GM12801 (cell line): ENCODE results near the gene RBM22.

Experiments used
- CTCF ChIP-seq: IDR thresholded peaks from one replicate; pipeline ENCODE4 v1.5.1; 2011; ENCODE audit warnings: control low read depth; ENCODE audit not compliant: insufficient read length; ENCODE audit errors: extremely low read depth

The RBM22 gene

GRCh38 chr5:150660108-150660831 lies 40.6 kb downstream of the RBM22 start:
- TF ChIP-seq CTCF: no peak

GRCh38 chr5:150659360-150660107 lies 41.3 kb downstream of the RBM22 start:
- no peak for TF ChIP-seq CTCF

GRCh38 chr5:150658699-150659265 lies 42.1 kb downstream of the RBM22 start:
- TF ChIP-seq CTCF: no peak

GRCh38 chr5:150658121-150658520 lies 42.7 kb downstream of the RBM22 start:
- no peak for TF ChIP-seq CTCF

- no peak for TF ChIP-seq CTCF
Observed at GRCh38 chr5:150656191-150657132, 44.4 kb downstream of the RBM22 start.

GRCh38 chr5:150655221-150655620 lies 45.6 kb downstream of the RBM22 start:
- TF ChIP-seq CTCF: no peak
